OCI-LY7 (cell line): Measurements from ENCODE around the gene MAN1C1. TPM values are rescaled to one million over a fixed set of nuclear protein-coding genes. Genes with fewer than 3 reads are reported as not detected.

Source experiments
- BruUV-seq: library from RNA; stranded (reverse); fragments of 400-500 nt; replicated peaks from 2 replicates; lab custom pipeline; 2021; lab: Mats Ljungman, UMichigan
- CTCF ChIA-PET: fragments of 300-600 bp; sonication (Branson Sonifier 250); formaldehyde crosslinking; loops from one replicate; lab custom pipeline; 2022; ENCODE audit warnings: antibody characterized with exemption; ENCODE audit not compliant: unreplicated experiment; lab: Charles Lee
- POLR2A ChIA-PET: fragments of 300-600 bp; sonication (Branson Sonifier 250); formaldehyde crosslinking; loops from one replicate; lab custom pipeline; 2022; ENCODE audit warnings: antibody characterized with exemption; lab: Charles Lee
- DNase-seq: peaks from one replicate; pipeline ENCODE4 v3.0.0-alpha.2; 2015; ENCODE audit warnings: low spot score
- H2AFZ ChIP-seq: fragments of 200-600 bp; sonication (generic), shearing (Covaris generic); 2 replicates; pipeline ENCODE4 v1.6.1; 2014; ENCODE audit warnings: mild to moderate bottlenecking, antibody characterized with exemption, low read length, moderate library complexity
- H3K27ac ChIP-seq: fragments of 200-600 bp; sonication (generic); 2 replicates; pipeline ENCODE4 v1.5.1; 2014; ENCODE audit warnings: mixed run types, low read depth, mild to moderate bottlenecking, moderate library complexity, low read length, inconsistent platforms; ENCODE audit not compliant: poor library complexity, severe bottlenecking
- H3K36me3 ChIP-seq: fragments of 200-600 bp; sonication (generic); 2 replicates; pipeline ENCODE4 v1.6.1; 2014; ENCODE audit warnings: mild to moderate bottlenecking, antibody characterized with exemption, low read length, moderate library complexity, mixed read lengths; ENCODE audit not compliant: insufficient read depth
- H3K4me1 ChIP-seq: fragments of 200-600 bp; sonication (generic); 2 replicates; pipeline ENCODE4 v1.5.1; 2014; ENCODE audit warnings: mild to moderate bottlenecking, low read length; ENCODE audit not compliant: insufficient read depth, poor library complexity, severe bottlenecking
- H3K4me2 ChIP-seq: fragments of 200-600 bp; sonication (generic); 2 replicates; pipeline ENCODE4 v1.6.1; 2014; ENCODE audit warnings: mild to moderate bottlenecking, low read length
- H3K4me3 ChIP-seq: fragments of 200-600 bp; sonication (generic); 2 replicates; pipeline ENCODE4 v1.5.1; 2014; ENCODE audit warnings: mild to moderate bottlenecking, low read depth, low read length; ENCODE audit not compliant: poor library complexity, severe bottlenecking
- H3K79me2 ChIP-seq: fragments of 200-600 bp; sonication (generic); 2 replicates; pipeline ENCODE4 v1.6.1; 2016; ENCODE audit warnings: low read depth, mild to moderate bottlenecking, low read length, moderate library complexity, mixed read lengths; ENCODE audit not compliant: insufficient read depth
- H3K9me2 ChIP-seq: fragments of 200-600 bp; sonication (generic); 2 replicates; pipeline ENCODE4 v1.6.1; 2016; ENCODE audit warnings: mild to moderate bottlenecking, low read length, mixed read lengths; ENCODE audit not compliant: insufficient read depth
- H3K9me3 ChIP-seq: fragments of 200-600 bp; sonication (generic); 2 replicates; pipeline ENCODE4 v1.6.1; 2014; ENCODE audit warnings: mild to moderate bottlenecking, mixed run types, low read length, mixed read lengths
- H4K20me1 ChIP-seq: fragments of 200-600 bp; sonication (generic); 2 replicates; pipeline ENCODE4 v1.6.1; 2014; ENCODE audit warnings: mild to moderate bottlenecking, antibody characterized with exemption, low read length, moderate library complexity, mixed read lengths; ENCODE audit not compliant: insufficient read depth
- CTCF ChIP-seq: fragments of 200-600 bp; sonication (generic); conservative IDR thresholded peaks from 2 replicates; pipeline ENCODE4 v1.5.1; 2014; ENCODE audit warnings: mild to moderate bottlenecking, antibody characterized with exemption, low read length, moderate library complexity, mixed read lengths
- EZH2phosphoT487 ChIP-seq: fragments of 200-600 bp; sonication (generic); IDR thresholded peaks from 2 replicates; pipeline ENCODE4 v1.6.1; 2018; ENCODE audit warnings: low read depth, borderline replicate concordance, mild to moderate bottlenecking, mixed run types, antibody characterized with exemption, low read length, moderate library complexity, mixed read lengths
- intact Hi-C: fragments of 100-400 bp; cut with micrococcal nuclease; formaldehyde crosslinking; loops from one replicate; pipeline ENCODE4 v1.10.0; 2022; ENCODE audit not compliant: unreplicated experiment
- total RNA-seq, 2 experiments: library from RNA; depleted of rRNA in 1 of 2; stranded (reverse); fragments of >200 nt in 1 of 2; shearing (Covaris generic) in 1 of 2; gene quantifications; 2 replicates each; pipeline ENCODE4 v1.2.3, GENCODE V29; 2014 to 2022

Gene MAN1C1
- total RNA-seq, 2 experiments from 2014 or later: 3.0 to 4.9 TPM

- POLR2A ChIA-PET: no interaction called here
- no peak overlapping the region for H3K4me3 ChIP-seq
- no peak overlapping the region for H3K4me2 ChIP-seq
- H4K20me1 ChIP-seq: no peaks in the 10 kb centered on the region
- no peak for DNase-seq
- no peak overlapping the region for H2AFZ ChIP-seq
- no peaks in the 10 kb centered on the region for H3K79me2 ChIP-seq
- peaks cover 9% of the 10 kb centered on the region for H3K4me1 ChIP-seq
- H3K9me3 ChIP-seq: peaks cover 28% of the 10 kb centered on the region; the same call in 1 of the 2 replicates
- BruUV-seq: no TSS peak
- no peak overlapping the region for H3K27ac ChIP-seq
- H3K9me2 ChIP-seq: no peaks in the 10 kb centered on the region
- CTCF ChIA-PET: no interaction called here
- intact Hi-C loops: no loop called here
- no peak for TF ChIP-seq CTCF
- no peak for TF ChIP-seq EZH2phosphoT487
- H3K36me3 ChIP-seq: no peaks in the 10 kb centered on the region
These were observed 24.7 kb downstream of the MAN1C1 start for GRCh38 chr1:25641329-25641725.

- Histone ChIP-seq H3K4me2 (no peak overlapping the region), H2AFZ (no peak overlapping the region), H3K4me3 (no peak overlapping the region), H3K9me2 (no peaks in the 10 kb centered on the region), H3K27ac (no peak overlapping the region), H3K4me1 (peaks cover 9% of the 10 kb centered on the region), H3K36me3 (no peaks in the 10 kb centered on the region), H4K20me1 (no peaks in the 10 kb centered on the region), H3K9me3 (peaks cover 22% of the 10 kb centered on the region; the same call in 1 of the 2 replicates), H3K79me2 (no peaks in the 10 kb centered on the region)
- ChIA-PET POLR2A (no interaction called here), CTCF (no interaction called here)
- no TSS peak for BruUV-seq
- DNase-seq: no peak
- intact Hi-C loops: no loop called here
- TF ChIP-seq CTCF: no peak
- TF ChIP-seq EZH2phosphoT487: no peak
These were observed 25.5 kb downstream of the MAN1C1 start for GRCh38 chr1:25641931-25642573.

- BruUV-seq: no TSS peak
- no peaks in the 10 kb centered on the region for H3K36me3 ChIP-seq
- ChIA-PET POLR2A (no interaction called here), CTCF (no interaction called here)
- H3K4me1 ChIP-seq: peaks cover 9% of the 10 kb centered on the region
- TF ChIP-seq EZH2phosphoT487 (no peak), CTCF (no peak)
- no peak overlapping the region for H2AFZ ChIP-seq
- H3K4me2 ChIP-seq: no peak overlapping the region
- H3K4me3 ChIP-seq: no peak overlapping the region
- peaks cover 17% of the 10 kb centered on the region; the same call in 1 of the 2 replicates for H3K9me3 ChIP-seq
- no peaks in the 10 kb centered on the region for H3K9me2 ChIP-seq
- no peak overlapping the region for H3K27ac ChIP-seq
- DNase-seq: no peak
- intact Hi-C loops: no loop called here
- no peaks in the 10 kb centered on the region for H3K79me2 ChIP-seq
- no peaks in the 10 kb centered on the region for H4K20me1 ChIP-seq
These were observed 26.1 kb downstream of the MAN1C1 start for GRCh38 chr1:25642574-25643108.
